MM.1S (cell line): ENCODE measurements around the gene RHOBTB1.

Experiments used
- CTCF ChIP-seq: fragments of 300-600 bp; sonication (generic); IDR thresholded peaks from 2 replicates; pipeline ENCODE4 v1.5.1; 2016; ENCODE audit warnings: antibody characterized with exemption, low read length, mixed read lengths
- EZH2phosphoT487 ChIP-seq: fragments of 300-600 bp; sonication (generic); IDR thresholded peaks from 2 replicates; pipeline ENCODE4 v1.6.1; 2018; ENCODE audit warnings: antibody characterized with exemption, low read length

- TF ChIP-seq CTCF (no peak), EZH2phosphoT487 (no peak)
Measured at GRCh38 chr10:60825520-60825919, 118.5 kb downstream of the RHOBTB1 start.
